Urothelium cell line (cell line): ENCODE results near the gene BMERB1.
A peak's percentile ranks its signal among the peaks of the same experiment; 100 is the strongest.
"Not testable (repeated sequence)": the region's sequence is repeated elsewhere in the genome, so short reads cannot be mapped to it uniquely, and the experiment has no call there.

ENCODE experiments used
- DNase-seq: peaks from one replicate; pipeline ENCODE4 v3.0.0; 2011; ENCODE audit warnings: low spot score, mixed read lengths
- FAIRE-seq: peaks from 2 replicates; lab custom pipeline; 2011; peaks lifted over from hg19 to GRCh38; lab: Jason Lieb, UNC

BMERB1 gene

DNA sequence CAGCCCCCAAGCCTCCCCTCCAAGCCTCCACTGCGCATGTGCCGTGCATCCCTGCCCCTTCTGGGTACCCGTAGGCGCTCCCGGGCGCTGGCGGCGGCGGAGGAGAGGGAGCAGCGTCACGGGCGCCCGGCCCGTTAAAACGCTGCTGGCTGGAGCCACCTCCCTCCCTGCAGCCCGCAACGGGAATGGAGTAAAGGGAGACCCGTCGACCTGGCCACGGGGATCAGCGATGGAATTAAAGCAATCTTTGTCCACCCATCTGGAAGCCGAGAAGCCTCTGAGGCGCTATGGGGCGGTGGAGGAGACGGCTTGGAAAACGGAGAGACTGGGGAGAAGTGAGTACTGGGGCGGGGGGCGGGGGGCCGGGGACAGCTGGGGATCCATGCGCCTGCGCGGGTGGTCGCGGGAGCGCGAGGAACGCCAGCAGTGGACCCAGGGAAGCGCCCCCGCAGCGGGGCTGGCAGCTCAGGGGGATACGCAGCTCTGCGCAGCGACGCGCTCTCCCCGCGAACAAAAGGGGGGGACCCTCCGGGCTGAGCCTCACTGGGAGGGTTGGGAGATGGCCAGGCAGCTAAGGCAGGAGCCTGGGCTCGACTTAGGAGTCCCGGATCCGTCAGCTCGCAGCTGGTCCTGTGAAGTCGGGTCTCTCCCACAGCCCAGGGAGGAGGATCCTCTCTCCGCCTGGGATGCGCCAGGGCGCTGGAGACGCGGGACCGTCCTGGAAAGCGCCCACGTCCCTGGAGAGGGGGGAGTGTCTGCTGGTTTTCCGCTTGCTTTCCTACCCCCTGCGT lies at the start of gene BMERB1:
BMERB1 (plus strand) TSS at position 164 of the 791 bp plus-strand sequence; CDS start at position 230, 66 bp downstream.
- FAIRE-seq (no peak), DNase-seq (peak; percentile 84)

DNA sequence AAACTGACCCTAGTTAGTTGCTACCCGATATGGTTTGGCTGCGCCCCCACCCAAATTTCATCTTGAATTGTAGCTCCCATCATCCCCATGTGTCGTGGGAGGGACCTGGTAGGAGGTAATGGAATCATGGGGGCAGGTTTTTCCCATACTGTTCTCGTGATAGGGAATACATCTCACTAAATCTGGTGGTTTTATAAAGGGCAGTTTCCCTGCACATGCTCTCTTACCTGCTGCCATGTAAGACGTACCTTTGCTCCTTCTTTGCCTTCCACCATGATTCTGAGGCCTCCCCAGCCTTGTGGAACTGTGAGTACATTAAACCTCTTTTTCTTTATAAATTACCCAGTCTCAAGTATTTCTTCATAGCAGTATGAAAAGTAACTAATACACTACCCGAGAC lies 46.3 kb upstream of the BMERB1 start:
- FAIRE-seq = not testable (repeated sequence)

DNA sequence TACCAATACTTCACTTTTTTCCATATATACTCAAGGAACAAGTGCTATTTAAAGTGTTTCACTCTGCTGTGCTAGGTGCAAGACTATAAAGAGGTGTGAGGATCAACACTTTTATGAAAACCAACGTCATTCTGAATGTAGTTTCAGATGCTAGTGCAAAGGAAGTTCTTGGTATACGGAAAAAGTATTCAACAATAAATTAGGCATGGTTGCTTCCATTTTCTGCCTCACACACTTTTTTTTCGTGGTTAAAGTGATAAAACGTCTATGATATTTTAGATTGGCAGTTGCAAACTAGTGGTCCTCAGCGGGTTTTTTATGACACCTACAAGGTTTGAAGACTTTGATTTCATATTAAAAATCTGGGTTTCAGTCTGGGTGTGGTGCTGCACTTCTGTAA lies 44.5 kb upstream of the BMERB1 start:
- not testable (repeated sequence) for DNase-seq, FAIRE-seq

More for the DNA sequence above, 46.3 kb upstream of the BMERB1 start:
- not testable (repeated sequence) for DNase-seq

DNA sequence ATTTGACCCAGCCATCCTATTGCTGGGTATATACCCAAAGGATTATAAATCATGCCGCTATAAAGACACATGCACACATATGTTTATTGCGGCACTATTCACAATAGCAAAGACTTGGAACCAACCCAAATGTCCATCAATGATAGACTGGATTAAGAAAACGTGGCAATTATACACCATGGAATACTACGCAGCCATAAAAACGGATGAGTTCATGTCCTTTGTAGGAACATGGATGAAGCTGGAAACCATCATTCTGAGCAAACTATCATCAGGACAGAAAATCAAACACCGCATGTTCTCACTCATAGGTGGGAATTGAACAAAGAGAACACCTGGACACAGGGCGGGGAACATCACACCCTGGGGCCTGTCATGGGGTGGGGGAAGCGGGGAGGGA lies 41.4 kb upstream of the BMERB1 start:
- not testable (repeated sequence) for FAIRE-seq, DNase-seq

DNA sequence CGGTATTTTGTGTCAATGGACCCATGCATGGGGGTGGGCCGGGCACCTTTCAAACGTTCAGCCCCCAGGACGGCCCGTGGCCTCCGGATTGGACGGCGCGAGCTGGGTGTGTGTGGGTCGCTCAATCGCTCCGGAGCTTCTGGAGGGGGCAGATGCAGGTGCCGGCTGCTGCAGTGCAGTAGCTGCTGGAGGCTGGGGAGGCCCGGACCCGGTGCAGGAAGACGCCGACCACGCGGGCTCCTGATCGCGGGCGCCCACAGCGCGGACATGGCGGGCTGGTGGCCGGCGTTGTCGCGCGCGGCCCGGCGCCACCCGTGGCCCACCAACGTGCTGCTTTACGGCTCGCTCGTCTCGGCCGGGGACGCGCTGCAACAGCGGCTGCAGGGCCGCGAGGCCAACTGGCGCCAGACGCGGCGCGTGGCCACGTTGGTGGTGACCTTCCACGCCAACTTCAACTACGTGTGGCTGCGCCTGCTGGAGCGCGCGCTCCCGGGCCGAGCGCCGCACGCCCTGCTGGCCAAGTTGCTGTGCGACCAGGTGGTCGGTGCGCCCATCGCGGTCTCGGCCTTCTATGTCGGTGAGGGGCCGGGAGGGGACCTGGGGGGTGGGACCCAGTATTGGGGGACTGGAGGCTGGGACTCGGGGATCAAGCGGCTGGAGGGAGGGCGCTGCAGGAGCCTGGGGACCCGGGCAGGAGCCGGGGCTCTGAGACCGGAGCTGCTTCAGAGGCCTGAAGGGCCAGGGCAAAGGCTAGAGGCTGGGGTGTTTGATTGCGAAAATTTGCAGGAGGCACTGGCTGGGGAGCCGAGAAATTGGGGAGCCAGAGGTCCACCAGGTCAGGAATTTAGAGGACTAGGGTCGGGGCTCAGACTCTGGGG lies 38.5 kb upstream of the BMERB1 start, which contains the start of gene MPV17L:
MPV17L (plus strand) TSS at position 124 of the 878 bp plus-strand sequence; CDS start at position 268, 144 bp downstream.
- FAIRE-seq, DNase-seq: not testable (repeated sequence)

DNA sequence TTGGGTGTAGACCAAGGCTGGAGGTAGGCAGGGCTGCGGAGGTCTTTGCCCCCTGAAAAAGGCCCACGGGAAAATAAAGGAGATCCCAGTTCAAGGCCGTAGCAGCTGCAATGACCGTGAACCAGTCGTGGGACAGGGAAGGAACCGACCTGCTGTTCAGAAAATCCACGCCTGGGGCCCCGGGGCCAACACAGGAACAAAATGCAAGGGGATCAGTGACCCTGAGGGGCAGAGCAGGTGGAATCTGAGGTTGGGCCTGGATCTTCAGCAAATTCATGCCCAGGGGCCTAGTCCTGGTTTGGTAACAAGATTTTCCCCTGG lies 37.9 kb upstream of the BMERB1 start:
- not testable (repeated sequence) for DNase-seq, FAIRE-seq

DNA sequence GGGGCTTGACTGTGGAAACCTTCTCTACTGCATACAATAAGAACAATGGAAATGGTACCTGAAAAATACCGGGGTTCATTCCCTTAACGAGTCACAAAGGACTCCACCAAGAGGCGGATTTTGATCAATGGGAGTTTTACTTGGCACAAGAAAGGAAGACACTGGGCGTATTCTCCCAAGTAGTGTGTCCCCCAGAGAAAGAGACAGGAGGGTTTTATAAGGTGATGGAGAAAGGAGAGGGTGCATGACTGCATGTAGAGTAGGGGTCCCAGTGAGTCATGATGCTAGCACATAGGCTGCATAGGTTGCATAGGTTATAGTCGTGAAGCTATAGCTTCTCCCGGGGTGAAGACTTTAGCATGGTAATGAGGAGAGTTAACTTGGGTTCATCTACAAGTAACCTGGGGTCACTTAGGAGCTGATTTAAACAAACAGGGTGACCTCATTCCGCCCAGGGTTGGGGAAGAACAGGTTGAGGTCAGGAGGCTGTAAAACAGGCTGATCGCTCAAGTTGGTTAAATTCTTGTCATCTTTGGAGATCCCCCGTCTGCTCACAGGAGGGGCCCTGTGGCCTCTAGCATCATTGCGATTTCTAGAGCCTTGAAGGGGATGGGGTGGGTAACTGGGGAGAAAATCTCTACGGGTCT lies 37.3 kb upstream of the BMERB1 start:
- no peak for FAIRE-seq

DNA sequence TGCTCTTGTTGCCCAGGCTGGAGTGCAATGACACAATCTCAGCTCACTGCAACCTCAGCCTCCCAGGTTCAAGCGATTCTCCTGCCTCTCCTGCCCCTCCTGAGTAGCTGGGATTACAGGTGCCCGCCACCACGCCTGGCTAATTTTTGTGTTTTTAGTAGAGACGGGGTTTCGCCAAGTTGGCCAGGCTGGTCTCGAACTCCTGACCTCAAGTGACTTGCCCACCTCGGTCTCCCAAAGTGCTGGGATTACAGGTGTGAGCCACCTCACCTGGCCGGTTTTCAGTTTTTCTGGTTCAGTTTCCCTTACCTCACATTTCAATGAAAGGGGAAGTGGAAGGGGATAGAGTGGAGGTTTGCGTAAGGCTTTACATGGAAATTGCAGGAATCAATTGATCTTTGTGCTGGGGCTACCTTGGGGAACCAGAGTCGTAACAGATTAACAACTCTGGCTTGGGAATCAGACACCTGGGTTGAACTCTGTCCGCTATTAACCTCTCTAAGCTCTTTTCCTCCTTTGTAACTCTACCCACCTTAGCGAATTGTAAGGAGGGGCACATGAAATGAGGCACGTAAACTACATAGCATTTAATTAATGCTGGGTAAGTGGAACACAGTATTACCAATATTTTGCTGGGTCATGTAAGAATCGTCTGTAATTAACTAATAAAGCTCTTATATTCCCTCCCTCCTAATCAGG lies 35.6 kb upstream of the BMERB1 start:
- DNase-seq (no peak), FAIRE-seq (no peak)

More for the DNA sequence above, 37.3 kb upstream of the BMERB1 start:
- no peak for DNase-seq

DNA sequence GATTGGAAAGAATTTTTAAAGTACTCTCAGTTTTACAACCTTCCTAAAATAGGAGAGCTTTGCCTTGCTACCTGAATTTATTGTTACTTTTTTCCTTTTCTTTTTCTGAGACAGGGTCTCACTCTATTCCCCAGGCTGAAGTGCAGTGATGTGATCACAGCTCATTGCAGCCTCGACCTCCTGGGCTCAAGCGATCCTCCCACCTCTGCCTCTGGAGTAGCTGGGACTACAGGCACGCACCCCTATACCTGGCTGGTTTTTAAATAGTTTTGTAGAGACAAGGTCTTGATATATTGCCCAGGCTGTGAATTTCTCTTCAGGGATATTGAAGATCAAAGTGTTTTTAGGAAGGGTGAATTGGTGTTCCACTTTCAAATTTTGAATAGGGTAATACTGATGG lies 35.1 kb upstream of the BMERB1 start:
- FAIRE-seq = no peak

DNA sequence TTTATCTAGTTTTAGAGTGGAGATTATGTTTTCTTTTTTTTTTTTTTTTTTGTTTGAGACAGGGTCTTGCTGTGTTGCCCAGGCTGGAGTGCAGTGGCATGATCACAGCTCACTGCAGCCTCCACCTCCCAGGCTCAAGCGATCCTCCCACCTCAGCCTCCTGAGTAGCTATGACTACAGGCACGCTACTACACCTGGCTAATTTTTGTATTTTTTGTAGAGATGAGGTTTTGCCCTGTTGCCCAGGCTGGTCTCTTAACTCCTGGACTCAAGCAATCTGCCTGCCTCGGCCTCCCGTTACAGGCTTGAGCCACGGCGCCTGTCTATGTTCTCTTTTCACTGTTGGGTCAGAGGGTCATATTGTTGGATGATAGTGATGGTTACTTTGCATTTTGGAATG lies 34.1 kb upstream of the BMERB1 start:
- not testable (repeated sequence) for FAIRE-seq

More for the DNA sequence above, 35.1 kb upstream of the BMERB1 start:
- DNase-seq = no peak

DNA sequence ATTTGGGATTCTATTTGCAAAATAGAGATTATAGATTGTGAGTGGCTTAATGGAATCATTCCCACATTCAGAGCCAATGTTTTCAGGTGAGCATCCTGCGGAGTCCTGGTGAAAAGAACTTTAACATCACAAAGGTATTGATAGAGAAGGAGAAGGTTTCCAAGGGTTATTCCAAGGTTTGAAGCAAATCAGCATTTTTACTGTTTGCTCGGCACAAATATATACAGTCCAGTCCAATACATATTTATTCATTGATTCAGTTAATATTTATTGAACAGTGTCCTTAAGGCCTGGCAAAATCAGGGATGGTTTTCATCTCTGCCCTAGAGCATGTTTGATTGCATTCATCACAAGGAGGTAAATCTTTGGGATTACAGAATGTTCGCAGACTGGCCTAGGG lies 32.4 kb upstream of the BMERB1 start:
- FAIRE-seq (no peak), DNase-seq (no peak)

More for the DNA sequence above, 34.1 kb upstream of the BMERB1 start:
- DNase-seq = not testable (repeated sequence)

DNA sequence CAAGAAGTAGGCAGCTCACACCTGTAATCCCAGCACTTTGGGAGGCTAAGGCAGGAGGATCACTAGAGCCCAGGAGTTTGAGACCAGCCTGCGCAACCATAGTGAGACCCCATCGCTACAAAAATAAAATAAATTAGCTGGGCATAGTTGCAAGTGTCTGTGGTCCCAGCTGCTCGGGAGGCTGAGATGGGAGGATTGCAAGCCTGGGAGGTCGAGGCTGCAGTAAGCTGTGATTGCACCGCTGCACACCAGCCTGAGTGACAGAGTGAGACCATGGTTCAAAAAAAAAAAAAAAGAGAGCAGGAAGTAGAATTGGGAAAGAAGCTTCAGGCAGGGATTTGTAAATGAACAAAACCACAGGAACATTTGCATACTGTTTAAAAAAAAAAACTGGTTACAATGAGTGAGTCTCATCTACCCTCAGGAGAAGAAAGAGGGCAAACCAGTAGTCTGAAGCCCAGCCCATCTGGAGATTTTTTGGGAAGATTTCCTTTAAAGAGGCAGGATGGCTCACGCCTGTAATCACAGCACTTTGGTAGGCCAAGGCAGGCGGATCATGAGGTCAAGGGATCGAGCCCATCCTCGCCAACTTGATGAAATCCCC lies 30.9 kb upstream of the BMERB1 start:
- no peak for FAIRE-seq
- DNase-seq = no peak

DNA sequence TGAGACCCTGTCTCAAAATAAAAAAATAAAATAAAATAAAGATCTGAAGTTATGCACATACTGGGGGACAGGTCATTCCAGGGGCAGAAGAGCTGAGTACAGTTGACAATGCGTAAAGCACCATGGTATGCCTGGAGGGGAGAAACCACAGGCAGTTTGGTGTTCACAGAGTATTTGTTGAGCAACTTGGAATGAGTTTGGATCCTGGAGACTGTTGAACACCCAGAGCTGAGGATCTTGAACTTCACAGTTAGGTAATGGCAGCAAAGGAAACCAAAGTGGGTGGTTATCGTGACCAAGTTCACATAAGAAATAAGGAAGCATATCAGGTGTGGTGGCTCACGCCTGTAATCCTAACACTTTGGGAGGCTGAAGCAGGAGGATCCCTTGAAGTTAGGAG lies 30.3 kb upstream of the BMERB1 start:
- FAIRE-seq, DNase-seq: not testable (repeated sequence)

DNA sequence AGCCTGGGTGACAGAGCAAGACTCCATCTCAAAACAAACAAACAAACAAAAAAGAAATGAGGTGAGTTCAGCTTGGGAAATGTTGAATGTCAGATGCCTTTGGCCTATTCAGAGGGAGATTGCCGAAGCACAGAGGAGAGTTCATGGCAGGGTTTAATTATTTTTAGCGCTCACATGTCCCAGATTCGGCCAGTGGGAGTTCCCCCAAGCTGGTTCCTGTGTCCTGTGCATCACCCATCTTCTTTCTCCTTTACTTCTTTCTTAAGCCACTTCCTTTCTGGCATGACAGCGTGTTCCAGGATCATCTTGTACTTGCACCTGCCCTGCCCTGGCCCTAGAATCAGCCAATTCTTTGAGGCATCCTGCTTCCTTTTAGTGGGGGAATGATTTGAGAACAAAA lies 29.6 kb upstream of the BMERB1 start:
- FAIRE-seq (no peak), DNase-seq (no peak)

DNA sequence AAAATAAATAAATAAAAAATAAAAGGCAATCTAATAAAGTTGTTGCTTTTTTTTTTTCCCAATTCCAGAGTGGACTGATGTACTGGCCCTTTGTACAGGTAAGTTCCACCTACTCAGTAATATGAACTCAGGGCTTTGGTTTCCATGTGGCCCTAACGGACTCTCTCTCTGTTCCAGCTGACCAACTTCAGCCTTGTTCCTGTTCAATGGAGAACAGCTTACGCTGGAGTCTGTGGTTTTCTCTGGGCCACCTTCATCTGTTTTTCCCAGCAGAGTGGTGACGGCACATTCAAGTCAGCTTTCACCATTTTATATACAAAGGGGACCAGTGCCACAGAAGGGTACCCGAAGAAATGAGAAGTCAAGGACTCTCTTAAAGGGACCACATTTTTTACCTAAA lies 26.6 kb upstream of the BMERB1 start:
- DNase-seq, FAIRE-seq: not testable (repeated sequence)

DNA sequence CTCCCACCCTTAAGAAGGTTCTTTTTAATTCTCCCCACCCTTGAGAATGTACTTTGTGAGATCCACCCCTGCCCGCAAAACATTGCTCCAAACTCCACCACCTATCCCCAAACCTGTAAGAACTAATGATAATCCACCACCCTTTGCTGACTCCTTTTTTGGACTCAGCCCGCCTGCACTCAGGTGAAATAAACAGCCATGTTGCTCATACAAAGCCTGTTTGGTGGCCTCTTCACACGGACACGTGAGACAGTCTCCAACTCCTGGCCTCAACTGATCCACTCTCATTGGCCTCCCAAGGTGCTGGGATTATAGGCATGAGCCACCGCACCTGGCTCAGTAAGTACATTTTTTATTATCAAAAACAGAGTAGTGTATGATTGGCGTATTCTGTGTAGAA lies 24.9 kb upstream of the BMERB1 start:
- not testable (repeated sequence) for FAIRE-seq, DNase-seq

DNA sequence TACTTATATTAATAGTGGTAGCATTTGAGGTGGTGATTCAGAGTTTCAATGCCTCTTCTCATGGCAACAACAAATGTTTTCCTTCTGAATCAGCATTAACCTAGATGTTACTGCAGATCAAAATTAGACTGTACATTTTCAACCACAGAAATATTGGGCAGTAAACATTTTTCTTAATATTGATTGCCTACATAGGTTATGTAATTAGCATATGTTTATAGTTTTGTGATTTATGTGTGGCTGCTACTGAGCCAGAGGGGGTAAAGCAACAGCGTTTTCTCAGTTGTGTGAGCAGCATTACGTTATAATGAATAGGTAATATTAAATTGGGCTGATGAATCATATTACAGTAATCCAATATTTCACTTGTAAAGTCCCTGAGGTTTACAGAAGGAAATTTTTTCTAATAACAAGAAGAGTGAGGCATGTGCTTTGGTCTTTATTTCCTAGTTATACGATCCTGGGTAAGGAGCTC lies 18.8 kb upstream of the BMERB1 start:
- no peak for DNase-seq
- no peak for FAIRE-seq

DNA sequence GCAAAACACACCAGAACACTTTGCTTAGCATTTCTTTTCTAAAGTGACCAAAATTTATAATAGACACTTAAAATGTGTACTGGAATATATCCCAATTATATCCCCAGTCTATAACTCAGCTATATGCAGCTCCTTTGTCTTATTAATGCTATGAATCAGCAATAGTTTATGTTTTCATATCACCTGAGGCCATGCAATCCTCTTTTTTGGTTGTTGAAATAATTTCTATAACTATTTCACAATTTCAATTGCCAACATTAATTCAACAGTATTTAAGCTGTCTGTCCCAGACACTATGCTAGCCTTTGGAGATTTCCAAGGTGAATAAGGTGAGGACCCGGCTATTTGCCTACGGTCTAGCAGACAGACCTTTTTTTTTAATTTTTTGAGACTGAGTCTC lies 17.2 kb upstream of the BMERB1 start:
- no peak for FAIRE-seq
- DNase-seq = no peak

DNA sequence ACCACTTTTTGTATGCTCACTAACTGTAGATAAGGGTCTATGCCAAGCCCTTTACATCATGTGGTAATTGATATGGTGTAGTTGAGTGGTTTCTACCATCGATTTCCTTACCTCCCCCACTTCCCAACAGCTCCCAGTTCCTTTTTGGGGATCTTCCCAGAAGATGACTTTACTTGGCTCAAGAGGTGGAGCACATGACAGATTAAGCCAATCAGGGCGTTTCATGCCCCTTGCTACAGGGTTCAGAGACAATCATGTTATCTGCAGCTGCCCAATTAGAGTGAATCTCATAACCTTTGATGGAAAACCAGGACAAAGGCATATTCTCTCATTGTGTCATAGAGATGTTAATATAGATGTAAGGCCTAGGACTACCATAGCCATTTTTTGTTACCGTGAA lies 16.2 kb upstream of the BMERB1 start:
- FAIRE-seq (no peak), DNase-seq (no peak)

DNA sequence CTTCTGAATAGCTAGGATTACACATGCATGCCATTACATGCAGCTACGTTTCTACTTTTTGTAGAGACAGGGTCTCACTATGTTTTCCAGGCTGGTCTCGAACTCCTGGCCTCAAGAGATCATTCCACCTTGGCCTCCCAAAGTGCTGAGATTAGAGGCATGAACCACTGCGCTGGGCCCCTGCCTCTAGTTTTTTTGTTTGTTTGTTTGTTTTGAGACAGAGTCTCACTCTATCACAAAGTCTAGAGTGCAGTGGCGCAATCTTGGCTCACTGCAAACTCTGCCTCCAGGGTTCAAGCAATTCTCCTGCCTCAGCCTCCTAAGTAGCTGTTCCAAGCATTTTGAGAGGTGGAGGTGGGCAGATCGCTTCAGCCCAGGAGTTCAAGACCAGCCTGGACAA lies 12.7 kb upstream of the BMERB1 start:
- not testable (repeated sequence) for DNase-seq, FAIRE-seq
